Endothelial cell of umbilical vein (primary cell): ENCODE results near the gene MORN5. TPM values are rescaled to one million over a fixed set of nuclear protein-coding genes. Genes with fewer than 3 reads are reported as not detected.

Experiments
- BruUV-seq: library from RNA; stranded (reverse); fragments of 400-500 nt; replicated peaks from 2 replicates; lab custom pipeline; 2021; lab: Mats Ljungman, UMichigan
- CTCF ChIA-PET: fragments of 300-600, 350-600 bp; sonication (Branson Sonifier 250); formaldehyde crosslinking; loops from one replicate; lab custom pipeline; 2021; ENCODE audit warnings: antibody characterized with exemption, inconsistent platforms; lab: Charles Lee
- POLR2A ChIA-PET: fragments of 300-600, 350-600 bp; sonication (Branson Sonifier 250); formaldehyde crosslinking; loops from one replicate; lab custom pipeline; 2021; ENCODE audit warnings: antibody characterized with exemption, inconsistent platforms; lab: Charles Lee
- DNase-seq: peaks from one replicate; pipeline ENCODE4 v3.0.0-alpha.2; 2011; ENCODE audit warnings: low read depth, low spot score
- FAIRE-seq: peaks from 2 replicates; lab custom pipeline; 2011; peaks lifted over from hg19 to GRCh38; lab: Jason Lieb, UNC
- H2AFZ ChIP-seq: 2 replicates; pipeline ENCODE4 v1.6.0; 2012; ENCODE audit warnings: low read depth, low read length, control low read depth, inconsistent platforms
- H3K27ac ChIP-seq: 2 replicates; pipeline ENCODE4 v1.5.1; 2011; ENCODE audit warnings: low read depth, mild to moderate bottlenecking, control low read depth, low read length, moderate library complexity; ENCODE audit not compliant: insufficient read depth
- H3K27me3 ChIP-seq, 2 experiments: 2 replicates each; pipeline versions ENCODE4 v1.6.0 to v1.6.1; 2011; ENCODE audit warnings: low read length in 2 of 2, mixed read lengths in 1 of 2; ENCODE audit not compliant: control insufficient read depth in 2 of 2, insufficient read depth in 2 of 2
- H3K36me3 ChIP-seq, 2 experiments: 2 replicates in 1 of 2; 3 replicates in 1 of 2; pipeline ENCODE4 v1.5.1; 2011; ENCODE audit warnings: low read length in 2 of 2, mild to moderate bottlenecking in 1 of 2, moderate library complexity in 1 of 2; ENCODE audit not compliant: control insufficient read depth in 2 of 2, insufficient read depth in 2 of 2; ENCODE audit errors: extremely low read depth in 1 of 2
- H3K4me1 ChIP-seq: 3 replicates; pipeline ENCODE4 v1.5.1; 2011; ENCODE audit warnings: mild to moderate bottlenecking, low read length; ENCODE audit not compliant: control insufficient read depth, insufficient read depth; ENCODE audit errors: extremely low read depth
- H3K4me2 ChIP-seq: 2 replicates; pipeline ENCODE4 v1.6.1; 2011; ENCODE audit warnings: low read length, control low read depth, mixed read lengths; ENCODE audit not compliant: insufficient read depth
- H3K4me3 ChIP-seq, 3 experiments: fragments of 200-600 bp in 1 of 3; sonication (generic), shearing (Covaris generic) in 1 of 3; replicated peaks in 1 of 3; 2 replicates each; pipeline ENCODE4 v1.5.1; 2011 to 2016; ENCODE audit warnings: control low read depth in 3 of 3, low read length in 3 of 3, mild to moderate bottlenecking in 2 of 3, inconsistent platforms in 1 of 3, low read depth in 1 of 3, moderate library complexity in 1 of 3; ENCODE audit not compliant: insufficient read depth in 1 of 3
- H3K79me2 ChIP-seq: 2 replicates; pipeline ENCODE4 v1.6.0; 2012; ENCODE audit warnings: low read length, inconsistent platforms; ENCODE audit not compliant: control insufficient read depth, insufficient read depth
- H3K9ac ChIP-seq: replicated peaks from 2 replicates; pipeline ENCODE3; 2011; ENCODE audit warnings: low read length, control low read depth; ENCODE audit not compliant: insufficient read depth; ENCODE audit errors: extremely low read depth
- H3K9me1 ChIP-seq: replicated peaks from 3 replicates; pipeline ENCODE4 v1.6.0; 2011; ENCODE audit warnings: mild to moderate bottlenecking, low read length; ENCODE audit not compliant: control insufficient read depth, insufficient read depth; ENCODE audit errors: extremely low read depth
- H3K9me3 ChIP-seq: replicated peaks from 2 replicates; pipeline ENCODE4 v1.5.1; 2012; ENCODE audit warnings: low read length, inconsistent platforms; ENCODE audit not compliant: control insufficient read depth, insufficient read depth
- H4K20me1 ChIP-seq: replicated peaks from 2 replicates; pipeline ENCODE3; 2011; ENCODE audit warnings: mild to moderate bottlenecking, low read length; ENCODE audit not compliant: control insufficient read depth, insufficient read depth; ENCODE audit errors: extremely low read depth
- CTCF ChIP-seq, 2 donors: IDR thresholded peaks; 1 replicate in 1 of 2; 2 replicates in 1 of 2; pipeline ENCODE4 v1.5.1; 2011; ENCODE audit warnings: low read length in 2 of 2, mild to moderate bottlenecking in 2 of 2, moderate library complexity in 2 of 2, control low read depth in 1 of 2, inconsistent platforms in 1 of 2, low read depth in 1 of 2; ENCODE audit not compliant: insufficient read depth in 1 of 2; ENCODE audit errors: extremely low read depth in 1 of 2
- EZH2 ChIP-seq: IDR thresholded peaks from 2 replicates; pipeline ENCODE4 v1.6.1; 2012; ENCODE audit warnings: borderline replicate concordance, low read depth, mild to moderate bottlenecking, moderate library complexity, low read length, inconsistent platforms; ENCODE audit not compliant: severe bottlenecking
- FOS ChIP-seq: IDR thresholded peaks from 2 replicates; pipeline ENCODE4 v1.6.1; 2011; ENCODE audit warnings: mild to moderate bottlenecking, low read length, moderate library complexity, borderline replicate concordance; ENCODE audit not compliant: insufficient read depth
- GATA2 ChIP-seq: IDR thresholded peaks from 2 replicates; pipeline ENCODE4 v1.7.0; 2011; ENCODE audit warnings: low read depth, mild to moderate bottlenecking, moderate library complexity, mixed read lengths, low read length; ENCODE audit not compliant: insufficient read length, insufficient read depth
- JUN ChIP-seq: IDR thresholded peaks from 2 replicates; pipeline ENCODE4 v1.6.1; 2011; ENCODE audit warnings: borderline replicate concordance, low read depth; ENCODE audit not compliant: insufficient read length, insufficient read depth
- MYC ChIP-seq: IDR thresholded peaks from one replicate; pipeline ENCODE4 v1.6.1; 2011; ENCODE audit warnings: mild to moderate bottlenecking, low read depth, low read length
- dilution Hi-C: fragments of 300-500 bp; cut with MboI; formaldehyde crosslinking; loops from one replicate; pipeline ENCODE4 v1.15.0; 2019; ENCODE audit warnings: low sequenced_read_pairs; ENCODE audit not compliant: extremely low pct_ligation_motif_present
- intact Hi-C: fragments of 100-400 bp; cut with micrococcal nuclease; formaldehyde crosslinking; loops from one replicate; pipeline ENCODE4 v1.10.0; 2022
- polyA plus RNA-seq, 4 experiments: library from polyadenylated mRNA; depleted of rRNA in 3 of 4; stranded (reverse) in 3 of 4; unstranded in 1 of 4; fragments of >200 nt; gene quantifications; 2 replicates each; pipeline versions ENCODE4 v1.2.1 to v1.2.3, GENCODE V29; 2011 to 2012; ENCODE audit warnings: missing spikeins in 1 of 4
- total RNA-seq: library from RNA; stranded (reverse); gene quantifications from 2 replicates; pipeline ENCODE4 v1.2.3, GENCODE V29; 2021

Gene MORN5
- total and polyA plus RNA-seq, 2 donors (not counting 3 experiments of a cell fraction or from before 2014, with no cell fraction given), result not detected

GRCh38 chr9:122155796-122156195, 3.9 kb upstream of the MORN5 start:
- Histone ChIP-seq H3K79me2 (peaks cover 25% of the 10 kb centered on the region), H3K4me3 (no peak overlapping the region), H3K27me3 (no peaks in the 10 kb centered on the region), H4K20me1 (no peaks in the 10 kb centered on the region), H2AFZ (no peak overlapping the region), H3K4me2 (no peak overlapping the region), H3K4me1 (peaks cover 8% of the 10 kb centered on the region), H3K9me1 (no peaks in the 10 kb centered on the region), H3K27ac (no peak overlapping the region), H3K9ac (no peak overlapping the region), H3K36me3 (no peaks in the 10 kb centered on the region), H3K9me3 (no peaks in the 10 kb centered on the region)
- ChIA-PET POLR2A (interaction anchor here (0.6 kb wide), 1 partner anchor 46 kb away, joined by 3 read pairs; no protein-coding TSS in a partner anchor), CTCF (interaction anchor here (1.0 to 4.1 kb wide), 4 partner anchors 10 to 194 kb away, joined by 3 to 28 read pairs (median 4); no protein-coding TSS in a partner anchor)
- no peak for FAIRE-seq
- no peak for DNase-seq
- intact Hi-C loops, result loop anchor here (5.0 kb wide), 1 partner anchor 72 kb away; the partner anchor contains the start of gene LHX6
- dilution Hi-C loops, result no loop called here
- BruUV-seq, result no TSS peak
- TF ChIP-seq EZH2 (no peak), JUN (no peak), FOS (no peak), CTCF (IDR thresholded peaks at IDR 0.05; ENCODE audit: extremely low read depth in 1 of 2, insufficient read depth in 1 of 2, low read depth in 1 of 2, low read length in 2 of 2) (no peak), MYC (no peak), GATA2 (no peak)
